Measurements from ENCODE around the gene NSD1.
A peak's percentile ranks its signal among the peaks of the same experiment; 100 is the strongest.
"Not testable (repeated sequence)": the region's sequence is repeated elsewhere in the genome, so short reads cannot be mapped to it uniquely, and the experiment has no call there.

Gene NSD1

GRCh38 chr5:177296581-177296980 is 163.0 kb downstream of the NSD1 start:
- DNase-seq, result no peak

- no peak for DNase-seq
Observed at GRCh38 chr5:177297922-177298321, 164.3 kb downstream of the NSD1 start.

GRCh38 chr5:177299697-177300096 is 166.1 kb downstream of the NSD1 start:
- no peak for DNase-seq

- peak; percentile 65 for DNase-seq
Observed at GRCh38 chr5:177300236-177300880, 166.8 kb downstream of the NSD1 start.

- DNase-seq, result no peak
Observed at GRCh38 chr5:177300951-177301350, 167.4 kb downstream of the NSD1 start.

- no peak for DNase-seq
Observed at GRCh38 chr5:177301503-177302165, 168.1 kb downstream of the NSD1 start.

- DNase-seq, result no peak
Observed at GRCh38 chr5:177302354-177303110, 169.0 kb downstream of the NSD1 start.

- peak; percentile 86 for DNase-seq
Observed at GRCh38 chr5:177303121-177303924, 169.8 kb downstream of the NSD1 start, which contains the start of the genes PRELID1 and RAB24. Gene PRELID1 (plus strand): TSS chr5:177303799. CDS start chr5:177303986, 187 bp downstream. Gene RAB24 (minus strand): TSS chr5:177303719. CDS start chr5:177303288, 431 bp downstream.

- no peak for DNase-seq
Observed at GRCh38 chr5:177303925-177304391, 170.4 kb downstream of the NSD1 start.

GRCh38 chr5:177304392-177305119 is 171.0 kb downstream of the NSD1 start:
- no peak for DNase-seq

- not testable (repeated sequence) for DNase-seq
Observed at GRCh38 chr5:177306103-177306640, 172.6 kb downstream of the NSD1 start.

GRCh38 chr5:177306674-177307543 is 173.3 kb downstream of the NSD1 start:
- DNase-seq, result no peak

- DNase-seq, result no peak
Observed at GRCh38 chr5:177307544-177308363, 174.2 kb downstream of the NSD1 start.

- no peak for DNase-seq
Observed at GRCh38 chr5:177308740-177309139, 175.2 kb downstream of the NSD1 start.

- peak; percentile 67 for DNase-seq
Observed at GRCh38 chr5:177309351-177310191, 176.0 kb downstream of the NSD1 start.

- no peak for DNase-seq
Observed at GRCh38 chr5:177310332-177310731, 176.8 kb downstream of the NSD1 start.

GRCh38 chr5:177310757-177311391 is 177.3 kb downstream of the NSD1 start:
- no peak for DNase-seq

- DNase-seq, result no peak
Observed at GRCh38 chr5:177311392-177311722, 177.8 kb downstream of the NSD1 start.
